GM18858 (cell line): Measurements from ENCODE around the gene EXOC3L4.
A peak's percentile ranks its signal among the peaks of the same experiment; 100 is the strongest.

Experiments
- ATAC-seq: cut with Tn5 transposase; IDR thresholded peaks from one replicate; pipeline ENCODE4 v1.9.1; 2021; ENCODE audit not compliant: unreplicated experiment

EXOC3L4 gene

GRCh38 chr14:103131580-103131979 is 37.1 kb downstream of the EXOC3L4 start:
- ATAC-seq = no peak

DNA sequence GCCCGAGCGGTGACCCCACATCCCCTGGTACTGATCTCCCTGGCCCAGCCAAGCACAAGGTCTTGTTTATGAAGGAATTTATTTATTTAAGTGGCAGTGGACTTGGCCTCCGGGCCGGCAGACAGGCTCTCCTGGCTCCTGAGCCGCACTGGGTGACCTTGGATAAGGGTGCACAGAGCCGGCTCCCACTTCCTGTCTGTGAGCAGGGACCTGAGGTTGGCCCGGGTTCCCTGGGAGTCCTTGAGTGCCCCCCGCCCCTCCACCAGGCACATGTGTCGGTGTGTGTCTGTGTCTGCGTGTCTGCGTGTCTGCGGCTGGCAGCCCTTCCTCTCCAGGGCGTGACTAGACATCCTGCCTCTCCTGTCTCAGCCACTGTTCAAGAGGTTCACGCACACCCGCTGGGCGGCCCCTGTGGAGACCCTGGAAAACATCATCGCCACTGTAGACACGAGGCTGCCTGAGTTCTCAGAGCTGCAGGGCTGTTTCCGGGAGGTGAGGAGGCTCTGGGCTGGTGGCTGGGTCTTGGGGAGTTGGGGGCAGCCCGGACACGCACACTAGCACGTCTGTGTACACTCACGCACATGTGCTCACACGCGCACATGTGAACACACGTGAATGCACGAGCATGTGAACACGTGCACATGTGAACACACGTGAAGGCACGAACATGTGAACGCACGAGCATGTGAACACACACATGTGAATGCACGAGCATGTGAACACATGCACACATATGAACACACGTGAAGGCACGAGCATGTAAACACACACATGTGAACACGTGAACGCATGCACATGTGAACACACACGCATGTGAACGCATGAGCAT is 38.1 kb downstream of the EXOC3L4 start:
- ATAC-seq = no peak

DNA sequence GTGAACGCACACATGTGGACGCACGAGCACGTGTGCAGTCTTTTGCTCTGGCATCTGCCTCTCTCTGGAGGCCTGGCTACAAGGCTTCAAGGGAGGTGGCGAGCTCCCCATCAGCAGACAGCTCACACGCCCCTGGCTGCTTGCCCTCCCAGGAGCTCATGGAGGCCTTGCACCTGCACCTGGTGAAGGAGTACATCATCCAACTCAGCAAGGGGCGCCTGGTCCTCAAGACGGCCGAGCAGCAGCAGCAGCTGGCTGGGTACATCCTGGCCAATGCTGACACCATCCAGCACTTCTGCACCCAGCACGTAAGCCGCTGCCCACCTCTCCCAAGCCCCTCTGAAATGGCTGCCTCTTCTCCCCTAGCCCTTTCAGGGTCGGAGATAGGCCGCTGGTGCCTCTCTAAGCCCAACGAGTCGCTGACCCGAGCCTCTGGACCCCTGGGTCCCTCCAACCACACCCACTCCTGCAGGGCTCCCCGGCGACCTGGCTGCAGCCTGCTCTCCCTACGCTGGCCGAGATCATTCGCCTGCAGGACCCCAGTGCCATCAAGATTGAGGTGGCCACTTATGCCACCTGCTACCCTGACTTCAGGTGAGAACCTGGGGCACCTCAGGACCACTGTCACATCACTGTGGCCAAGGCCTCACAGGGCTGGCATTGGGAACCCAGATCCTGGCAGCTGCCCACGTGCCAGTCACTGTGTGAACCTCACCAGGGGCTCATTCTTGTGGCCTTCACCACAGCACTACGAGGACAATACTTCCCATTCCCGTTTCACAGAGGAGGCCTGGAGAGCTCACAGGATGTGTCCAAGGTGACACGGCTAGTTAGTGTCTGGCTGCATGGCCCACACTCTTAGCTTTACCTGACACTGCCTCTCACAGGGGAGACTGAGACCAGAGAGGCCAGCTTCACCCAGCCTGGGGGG is 39.0 kb downstream of the EXOC3L4 start:
- ATAC-seq = no peak

- no peak for ATAC-seq
These were observed 39.9 kb downstream of the EXOC3L4 start for GRCh38 chr14:103134405-103134804.

DNA sequence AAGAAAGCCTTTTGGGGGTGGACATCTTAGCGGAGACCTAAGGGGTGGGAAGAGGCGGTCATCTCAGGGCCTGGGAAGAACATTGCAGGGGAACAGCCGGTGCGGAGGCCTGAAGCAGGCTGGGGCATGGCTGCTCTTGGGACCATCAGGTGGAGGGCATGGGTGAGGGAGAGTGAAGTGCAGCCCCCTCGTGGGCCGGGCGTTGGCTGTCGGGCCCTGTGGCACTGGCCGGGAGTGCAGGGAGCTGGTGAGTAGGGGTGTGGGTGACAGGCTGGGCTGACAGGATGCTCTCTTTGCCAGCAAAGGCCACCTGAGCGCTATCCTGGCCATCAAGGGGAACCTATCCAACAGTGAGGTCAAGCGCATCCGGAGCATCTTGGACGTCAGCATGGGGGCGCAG is 40.4 kb downstream of the EXOC3L4 start:
- no peak for ATAC-seq

- no peak for ATAC-seq
These were observed 41.1 kb downstream of the EXOC3L4 start for GRCh38 chr14:103135333-103136260.

DNA sequence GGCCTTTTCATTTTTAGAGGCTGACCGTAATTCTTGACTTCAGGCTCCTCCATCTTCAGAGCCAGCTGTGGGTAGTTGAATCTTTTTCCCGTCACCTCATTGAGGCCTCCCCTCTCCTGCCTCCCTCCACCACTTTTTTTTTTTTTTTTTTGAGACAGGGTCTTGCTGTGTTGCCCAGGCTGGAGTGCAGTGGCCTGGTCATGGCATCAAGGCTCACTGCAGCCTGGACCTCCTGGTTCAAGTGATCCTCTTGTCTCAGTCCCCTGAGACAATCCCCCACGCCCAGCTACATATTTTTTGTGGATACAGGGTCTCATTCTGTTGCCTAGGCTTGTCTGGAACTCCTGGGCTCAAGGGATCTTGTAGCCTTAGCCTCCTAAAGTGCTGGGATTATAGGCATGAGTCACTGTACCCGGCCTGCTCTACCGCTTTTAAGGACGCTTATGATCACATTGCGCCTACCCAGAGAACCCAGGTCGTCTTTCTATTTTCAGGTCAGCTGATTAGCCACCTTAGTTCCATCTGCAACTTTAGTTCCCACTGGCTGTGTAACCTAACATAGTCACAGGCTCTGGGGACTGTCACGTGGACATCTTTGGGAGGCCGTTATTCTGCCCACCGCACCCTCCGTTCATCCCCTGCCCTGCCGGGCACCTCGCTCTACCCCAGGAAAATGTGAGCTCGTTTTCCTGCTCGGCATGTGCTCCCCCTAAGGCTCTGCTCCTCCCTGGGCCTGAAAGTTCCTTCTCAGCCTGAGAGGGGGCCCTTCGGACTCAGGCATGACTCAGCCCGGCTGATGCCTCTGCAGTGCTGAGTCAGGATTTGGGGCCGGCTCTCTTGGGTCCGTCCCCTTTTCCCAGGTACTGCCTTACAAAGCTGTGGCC is 42.1 kb downstream of the EXOC3L4 start:
- no peak for ATAC-seq

DNA sequence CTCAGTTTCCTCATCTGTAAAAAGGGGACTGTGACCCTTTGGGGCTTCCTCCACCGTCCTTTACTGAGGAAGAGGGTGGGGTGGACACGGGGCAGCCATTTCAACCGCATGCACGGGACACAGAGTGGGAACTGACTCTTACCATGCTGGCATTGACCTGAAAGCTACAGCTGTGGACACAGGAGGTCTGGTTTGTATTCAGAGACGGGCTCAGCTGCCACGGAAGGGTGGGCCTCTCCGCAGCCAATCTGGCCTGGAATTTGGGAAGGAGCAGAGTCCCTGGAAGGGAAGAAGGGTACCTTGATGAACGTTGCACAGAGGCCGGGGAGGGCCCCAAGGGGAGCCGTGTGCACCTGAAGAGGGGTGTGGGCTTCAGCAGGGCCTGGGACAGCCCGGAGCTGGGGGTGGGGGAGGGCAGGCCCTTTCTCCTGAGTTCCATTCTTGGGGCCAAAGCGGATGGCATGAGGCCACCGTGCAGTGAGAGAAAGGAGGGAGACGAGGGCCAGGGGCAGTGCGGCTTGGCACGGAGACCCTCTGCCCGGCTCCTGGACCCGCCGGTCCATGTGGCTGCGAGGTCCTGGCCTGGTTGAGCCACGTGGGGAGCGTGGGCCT is 43.3 kb downstream of the EXOC3L4 start:
- ATAC-seq = no peak

- ATAC-seq = no peak
These were observed 44.0 kb downstream of the EXOC3L4 start for GRCh38 chr14:103138301-103139131.

DNA sequence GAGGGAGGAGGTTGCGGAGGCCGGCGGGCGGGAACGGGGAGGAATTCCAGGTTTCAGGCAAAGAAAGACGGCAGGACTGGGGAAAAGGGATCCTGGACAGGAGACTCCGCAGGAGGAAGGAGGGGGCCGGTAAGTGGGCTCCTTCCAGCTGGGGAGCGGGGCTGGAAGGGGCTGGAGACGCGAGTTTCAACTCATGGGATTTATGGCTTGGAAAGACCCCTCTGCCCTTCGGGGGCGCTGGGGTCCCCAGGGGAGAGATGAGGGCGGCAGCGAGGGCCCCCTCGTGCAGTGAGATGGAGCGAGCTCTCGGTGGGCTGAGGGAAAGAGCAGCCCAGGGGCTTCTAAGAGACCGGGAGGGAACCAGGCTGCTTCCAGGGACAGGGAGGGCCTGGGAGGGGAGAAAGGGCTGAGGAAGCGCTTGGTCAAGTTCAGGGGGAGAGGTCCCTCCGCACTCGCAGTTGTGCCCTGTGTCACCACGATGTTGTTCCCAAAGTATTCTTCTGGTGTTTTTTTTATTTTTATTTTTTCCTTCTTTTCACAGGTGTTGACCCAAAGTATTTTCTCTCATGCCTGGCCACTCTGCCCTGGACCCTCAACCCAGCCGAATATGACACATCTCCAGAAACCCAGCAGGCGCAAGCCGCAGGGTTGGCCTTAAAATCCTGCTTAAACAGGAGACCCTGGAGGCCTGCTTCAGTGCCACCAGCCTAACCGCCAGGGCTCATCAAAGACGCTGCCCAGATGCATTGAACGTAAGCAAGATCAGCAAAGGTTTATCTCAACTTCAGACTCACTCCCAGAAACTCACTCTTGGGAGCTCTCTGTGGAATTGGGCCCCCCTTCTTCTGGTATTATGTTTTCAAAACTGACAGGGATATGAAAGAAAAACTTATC is 44.9 kb downstream of the EXOC3L4 start:
- no peak for ATAC-seq

- ATAC-seq = peak; percentile 54
These were observed 46.0 kb downstream of the EXOC3L4 start for GRCh38 chr14:103140316-103141109.

GRCh38 chr14:103141117-103141796 is 46.7 kb downstream of the EXOC3L4 start:
- no peak for ATAC-seq

- no peak for ATAC-seq
These were observed 47.5 kb downstream of the EXOC3L4 start for GRCh38 chr14:103142026-103142425.

- no peak for ATAC-seq
These were observed 48.3 kb downstream of the EXOC3L4 start for GRCh38 chr14:103142721-103143302.

- ATAC-seq = no peak
These were observed 49.0 kb downstream of the EXOC3L4 start for GRCh38 chr14:103143506-103143905.

- ATAC-seq = no peak
These were observed 49.6 kb downstream of the EXOC3L4 start for GRCh38 chr14:103144085-103144484.
